Measurements from ENCODE around the gene UBE2M.
A peak's percentile ranks its signal among the peaks of the same experiment; 100 is the strongest.

The UBE2M gene

DNA sequence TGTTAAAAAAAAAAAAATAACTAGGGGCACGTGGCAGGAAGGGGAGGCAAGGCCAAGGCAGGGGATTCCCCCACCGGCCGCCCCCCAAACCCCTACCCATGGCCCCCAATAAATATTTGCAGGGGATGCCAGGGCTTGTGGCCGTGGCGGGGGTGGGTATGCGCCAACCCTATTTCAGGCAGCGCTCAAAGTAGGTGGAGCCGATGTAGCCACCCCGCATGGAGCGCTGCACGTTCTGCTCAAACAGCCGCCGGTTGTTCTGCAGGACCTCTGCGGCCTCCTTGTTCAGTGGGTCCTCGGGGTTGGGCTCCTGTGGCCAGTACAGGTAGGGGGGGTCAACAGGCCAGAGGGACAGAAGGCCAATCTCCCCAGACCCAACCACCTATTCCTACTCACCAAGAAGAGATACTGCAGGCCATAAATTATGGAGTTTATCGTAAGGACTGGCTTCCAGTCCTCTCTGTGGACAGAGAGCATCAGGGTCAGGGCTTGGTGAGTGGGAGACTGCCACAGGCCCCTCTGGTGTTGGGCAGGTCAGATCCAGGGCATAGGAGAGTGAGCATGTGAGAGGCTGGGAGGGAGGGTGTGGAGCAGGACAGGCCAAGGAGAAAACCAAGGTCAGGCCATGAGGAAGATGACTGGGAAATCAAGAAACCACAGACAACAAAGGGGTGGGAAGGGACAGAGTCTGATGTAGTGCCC, 2.3 kb downstream of the UBE2M start:
- H3K9me3 ChIP-seq (ENCODE audit: insufficient read depth, low read length), result no peaks in the 10 kb centered on the region
- peak overlapping the region; percentile 95; the same call in 1 of the 2 replicates for H3K4me2 ChIP-seq (ENCODE audit: low read length)
- H3K79me2 ChIP-seq (ENCODE audit: low read length), result peaks cover 64% of the 10 kb centered on the region
- H4K20me1 ChIP-seq (ENCODE audit: insufficient read depth, low read length), result 0 out of 2 replicates have a peak, but pooled peaks cover 5% of the 10 kb centered on the region
- no peak overlapping the region for H3K4me3 ChIP-seq (ENCODE audit: low read length)
- H3K4me1 ChIP-seq (ENCODE audit: low read length), result peaks cover 33% of the 10 kb centered on the region
- H2AFZ ChIP-seq (ENCODE audit: low read depth, low read length), result no peak overlapping the region
- H3K36me3 ChIP-seq (replicated peaks; ENCODE audit: low read depth, low read length), result peaks cover 33% of the 10 kb centered on the region
- TF ChIP-seq, protein P1, sequence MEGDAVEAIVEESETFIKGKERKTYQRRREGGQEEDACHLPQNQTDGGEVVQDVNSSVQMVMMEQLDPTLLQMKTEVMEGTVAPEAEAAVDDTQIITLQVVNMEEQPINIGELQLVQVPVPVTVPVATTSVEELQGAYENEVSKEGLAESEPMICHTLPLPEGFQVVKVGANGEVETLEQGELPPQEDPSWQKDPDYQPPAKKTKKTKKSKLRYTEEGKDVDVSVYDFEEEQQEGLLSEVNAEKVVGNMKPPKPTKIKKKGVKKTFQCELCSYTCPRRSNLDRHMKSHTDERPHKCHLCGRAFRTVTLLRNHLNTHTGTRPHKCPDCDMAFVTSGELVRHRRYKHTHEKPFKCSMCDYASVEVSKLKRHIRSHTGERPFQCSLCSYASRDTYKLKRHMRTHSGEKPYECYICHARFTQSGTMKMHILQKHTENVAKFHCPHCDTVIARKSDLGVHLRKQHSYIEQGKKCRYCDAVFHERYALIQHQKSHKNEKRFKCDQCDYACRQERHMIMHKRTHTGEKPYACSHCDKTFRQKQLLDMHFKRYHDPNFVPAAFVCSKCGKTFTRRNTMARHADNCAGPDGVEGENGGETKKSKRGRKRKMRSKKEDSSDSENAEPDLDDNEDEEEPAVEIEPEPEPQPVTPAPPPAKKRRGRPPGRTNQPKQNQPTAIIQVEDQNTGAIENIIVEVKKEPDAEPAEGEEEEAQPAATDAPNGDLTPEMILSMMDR (IDR thresholded peaks at IDR 0.05; ENCODE audit: low read depth, low read length), result no peak
- TF ChIP-seq EZH2phosphoT487 (IDR thresholded peaks at IDR 0.05; ENCODE audit: low read depth), result no peak
- H3K27me3 ChIP-seq (ENCODE audit: low read depth, low read length), result no peaks in the 10 kb centered on the region
- no peak overlapping the region for H3K9ac ChIP-seq (ENCODE audit: low read length)
- H3K27ac ChIP-seq (ENCODE audit: low read length), result peak overlapping the region; percentile 82; the same call in 1 of the 2 replicates

- H3K27me3 ChIP-seq (ENCODE audit: low read depth, low read length), result no peaks in the 10 kb centered on the region
- H3K79me2 ChIP-seq (ENCODE audit: low read length), result peaks cover 64% of the 10 kb centered on the region
- no peaks in the 10 kb centered on the region for H3K9me3 ChIP-seq (ENCODE audit: insufficient read depth, low read length)
- H3K4me1 ChIP-seq (ENCODE audit: low read length), result peaks cover 32% of the 10 kb centered on the region
- H3K4me2 ChIP-seq (ENCODE audit: low read length), result peak overlapping the region; percentile 85
- peak overlapping the region; percentile 82 for H3K27ac ChIP-seq (ENCODE audit: low read length)
- H3K9ac ChIP-seq (ENCODE audit: low read length), result peak overlapping the region; percentile 80
- H2AFZ ChIP-seq (ENCODE audit: low read depth, low read length), result 0 out of 2 replicates have a peak overlapping the region, but pooled peaks have one; percentile 56
- peaks cover 39% of the 10 kb centered on the region for H3K36me3 ChIP-seq (replicated peaks; ENCODE audit: low read depth, low read length)
- H4K20me1 ChIP-seq (ENCODE audit: insufficient read depth, low read length), result peaks cover 12% of the 10 kb centered on the region; the same call in 1 of the 2 replicates
- TF ChIP-seq, protein P1 (IDR thresholded peaks at IDR 0.05; ENCODE audit: low read depth, low read length), result no peak
- no peak for TF ChIP-seq EZH2phosphoT487 (IDR thresholded peaks at IDR 0.05; ENCODE audit: low read depth)
- H3K4me3 ChIP-seq (ENCODE audit: low read length), result peak overlapping the region; percentile 84
Observed at GRCh38 chr19:58555369-58555885, 3.0 kb downstream of the UBE2M start.

DNA sequence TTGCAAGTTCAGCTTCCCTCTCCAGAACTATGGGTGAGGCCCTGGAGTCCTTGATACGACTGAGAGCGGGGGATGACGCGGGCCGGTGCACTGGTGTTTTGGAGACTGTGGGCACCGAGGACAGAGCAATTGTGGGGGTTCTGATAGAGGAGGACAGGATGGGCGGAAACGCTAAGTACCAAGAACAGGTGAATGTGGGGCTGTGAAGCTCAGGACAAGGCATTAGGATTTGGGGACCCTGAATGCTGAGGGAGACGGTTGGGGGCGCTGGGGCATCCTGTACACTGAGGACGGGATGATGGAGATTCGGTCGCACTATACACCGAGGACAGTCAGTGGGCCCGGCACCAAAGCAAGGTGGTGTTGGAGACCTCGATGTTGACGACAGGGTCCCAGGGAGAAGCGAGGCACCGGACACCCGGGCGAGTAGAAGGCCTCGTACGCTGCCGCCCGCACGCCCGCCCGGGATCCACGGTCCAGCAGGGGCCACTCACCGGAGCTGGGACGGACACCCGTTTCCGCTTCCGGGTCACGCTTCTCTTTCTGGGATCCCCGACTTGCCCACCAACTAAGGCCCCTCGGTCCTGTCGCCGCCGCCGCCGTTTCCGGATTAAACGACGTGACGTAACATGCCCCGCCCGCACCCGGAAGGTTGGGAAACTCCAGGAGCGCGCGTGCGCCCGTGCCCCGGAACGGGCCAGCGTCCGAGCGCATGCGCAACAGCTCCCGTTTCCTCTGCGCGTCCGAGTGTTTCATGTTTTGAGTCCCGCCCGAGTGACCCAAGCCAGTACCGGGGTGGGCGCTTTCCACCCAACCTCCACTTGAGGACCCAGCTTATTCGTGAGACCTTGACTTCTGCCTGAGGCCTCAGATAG, 3.7 kb downstream of the UBE2M start, which contains the start of gene CHMP2A:
Gene CHMP2A (minus strand): TSS at position 612 of the 875 bp plus-strand sequence. CDS start 893 bp downstream, outside the sequence.
- peaks cover 64% of the 10 kb centered on the region for H3K79me2 ChIP-seq (ENCODE audit: low read length)
- H3K9me3 ChIP-seq (ENCODE audit: insufficient read depth, low read length), result no peaks in the 10 kb centered on the region
- peak within 1 kb of the TSS; percentile 80 for H3K9ac ChIP-seq (ENCODE audit: low read length)
- H3K27me3 ChIP-seq (ENCODE audit: low read depth, low read length), result no peaks in the 10 kb centered on the region
- peaks cover 25% of the 10 kb centered on the region for H3K4me1 ChIP-seq (ENCODE audit: low read length)
- peak within 1 kb of the TSS; percentile 84 for H3K4me3 ChIP-seq (ENCODE audit: low read length)
- H2AFZ ChIP-seq (ENCODE audit: low read depth, low read length), result 0 out of 2 replicates have a peak within 1 kb of the TSS, but pooled peaks have one; percentile 56
- peaks cover 17% of the 10 kb centered on the region for H4K20me1 ChIP-seq (ENCODE audit: insufficient read depth, low read length)
- peak within 1 kb of the TSS; percentile 85 for H3K4me2 ChIP-seq (ENCODE audit: low read length)
- H3K36me3 ChIP-seq (replicated peaks; ENCODE audit: low read depth, low read length), result peaks cover 45% of the 10 kb centered on the region
- no peak for TF ChIP-seq EZH2phosphoT487 (IDR thresholded peaks at IDR 0.05; ENCODE audit: low read depth)
- TF ChIP-seq, protein P1 (IDR thresholded peaks at IDR 0.05; ENCODE audit: low read depth, low read length), result no peak
- peak within 1 kb of the TSS; percentile 82 for H3K27ac ChIP-seq (ENCODE audit: low read length)
